ENCODE data around the gene FIS1.

GRCh38 chr7:101271021-101271420, 26.1 kb upstream of the FIS1 start:
- no peak for TF ChIP-seq CTCF (IDR thresholded peaks at IDR 0.05)
- TF ChIP-seq POLR2A (IDR thresholded peaks at IDR 0.05): no peak
- no peak for TF ChIP-seq EP300 (IDR thresholded peaks at IDR 0.05)
